GM19455 (cell line): ENCODE data around the gene GCLM.
"Not testable (repeated sequence)": the region's sequence is repeated elsewhere in the genome, so short reads cannot be mapped to it uniquely, and the experiment has no call there.

ENCODE experiments used
- ATAC-seq: cut with Tn5 transposase; IDR thresholded peaks from one replicate; pipeline ENCODE4 v1.9.1; 2021; ENCODE audit not compliant: unreplicated experiment

The GCLM gene

DNA sequence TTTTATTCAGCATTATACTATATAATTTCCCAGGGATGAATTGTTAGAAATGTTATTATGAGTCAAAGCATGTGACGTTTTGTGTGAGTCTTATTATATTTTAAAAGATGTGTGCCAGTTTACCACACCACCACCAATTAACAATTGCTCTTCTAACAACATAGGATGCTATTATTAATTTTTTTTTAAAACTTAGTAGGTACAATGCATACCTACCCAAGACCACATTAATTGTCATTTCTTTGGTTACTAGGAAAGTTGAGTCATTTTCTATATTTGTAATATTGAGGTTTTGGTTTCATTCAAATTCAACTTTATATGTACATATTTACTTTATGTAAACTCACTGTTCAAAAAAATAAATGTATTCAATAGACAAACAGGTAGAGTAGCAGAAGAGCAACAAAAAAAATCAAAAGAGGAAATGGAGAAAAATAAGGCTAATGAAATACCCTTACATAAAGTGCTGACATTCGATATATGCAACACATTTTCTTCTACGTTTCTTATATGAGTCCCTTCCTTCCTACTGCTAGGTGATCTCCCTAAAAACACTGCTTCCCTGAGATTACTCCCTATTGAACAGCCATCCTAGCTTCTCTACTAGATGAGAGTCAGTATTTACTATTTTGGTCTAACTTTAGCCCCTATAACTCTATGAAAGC lies 9.6 kb downstream of the GCLM start:
- ATAC-seq, result no peak

DNA sequence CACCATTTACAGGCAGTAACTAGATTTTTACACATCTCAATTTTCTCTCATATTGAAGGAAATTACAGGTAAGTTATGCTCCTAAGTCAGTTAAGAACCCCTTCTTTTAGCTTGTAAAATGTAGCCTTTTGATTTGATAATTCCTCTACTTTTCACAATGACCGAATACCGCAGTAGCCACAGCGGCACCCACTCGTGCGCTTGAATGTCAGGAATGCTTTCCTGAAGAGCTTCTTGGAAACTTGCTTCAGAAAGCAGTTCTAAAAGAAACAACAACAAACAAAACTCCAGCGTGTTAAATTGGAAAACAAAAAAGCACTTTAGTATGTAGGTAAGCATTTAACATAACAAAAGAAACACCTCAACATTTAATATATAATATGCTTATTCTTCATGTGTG lies 20.3 kb downstream of the GCLM start:
- no peak for ATAC-seq

DNA sequence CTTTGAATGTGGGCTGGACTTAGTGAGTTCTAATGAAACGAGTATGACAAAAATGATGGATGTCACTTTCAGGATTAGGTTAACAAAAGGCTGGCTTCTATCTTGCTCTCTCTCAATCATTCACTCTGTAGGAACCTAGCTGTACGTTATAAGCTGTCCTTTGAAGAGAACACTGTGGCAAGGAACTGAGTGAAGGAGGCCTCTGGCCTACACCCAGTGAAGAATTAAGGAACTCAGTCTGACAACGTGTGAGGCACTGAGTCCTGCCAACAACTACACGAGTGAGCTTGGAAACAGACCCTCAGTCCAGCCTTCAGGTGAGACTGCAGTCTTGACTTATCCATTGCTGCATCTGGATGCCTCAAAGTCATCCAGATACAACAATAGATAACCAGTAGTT lies 27.0 kb downstream of the GCLM start:
- ATAC-seq, result no peak

DNA sequence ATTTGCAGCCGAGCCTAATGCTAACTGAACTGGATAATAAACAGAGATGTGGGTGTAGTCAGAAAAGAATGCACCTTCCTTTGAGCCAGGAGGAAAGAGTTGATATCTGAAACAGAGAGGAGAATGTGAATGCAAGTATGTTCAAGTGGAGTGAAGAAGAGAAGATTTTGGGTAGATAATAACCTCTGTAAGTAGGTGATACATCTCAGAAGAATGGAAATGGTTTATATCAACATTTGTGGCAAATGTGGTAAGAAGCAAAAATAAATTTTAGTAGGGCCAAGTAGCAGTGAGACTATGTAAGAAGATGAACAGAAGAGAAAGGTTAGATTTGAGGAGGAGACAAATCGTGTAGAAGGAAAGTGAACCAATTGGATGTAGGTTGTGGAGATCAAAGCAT lies 28.5 kb downstream of the GCLM start:
- no peak for ATAC-seq

DNA sequence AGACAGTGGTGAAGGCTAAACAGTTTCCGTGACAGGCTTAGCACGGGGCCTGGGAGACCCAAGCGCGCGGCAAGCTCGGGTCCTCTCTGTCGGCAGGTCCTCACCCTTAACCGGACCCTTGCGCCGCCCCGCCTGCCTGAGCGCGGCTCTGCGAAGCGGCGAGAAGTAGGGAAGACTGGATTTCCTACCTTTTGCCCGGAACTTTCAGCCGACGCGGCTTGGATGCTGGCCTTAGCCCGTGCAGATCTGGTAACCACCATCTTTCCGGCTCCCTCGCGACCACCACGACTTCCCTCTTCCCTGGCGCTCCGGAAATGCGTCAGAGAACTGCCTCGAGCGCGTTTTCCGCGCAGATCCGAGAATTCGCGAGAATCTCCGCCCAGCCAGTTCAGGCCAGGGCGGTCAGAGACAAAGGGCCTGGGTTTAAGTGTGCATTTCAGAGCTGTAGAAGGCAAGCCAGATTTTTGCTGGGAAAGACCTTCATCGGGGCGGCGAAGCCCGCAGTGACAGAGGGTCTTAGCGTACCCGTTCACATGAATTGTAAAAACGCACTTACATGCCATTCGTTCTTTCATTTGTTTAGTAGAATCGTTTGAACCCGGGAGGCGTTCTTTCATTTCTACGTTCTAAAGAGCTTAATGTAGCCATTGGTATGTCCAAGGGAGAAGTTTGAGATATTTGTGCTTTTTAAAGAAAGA lies 30.2 kb downstream of the GCLM start, which contains the start of gene DNTTIP2:
TSS of gene DNTTIP2 (minus strand) at position 318 of the 698 bp plus-strand sequence. CDS start at position 260, 58 bp downstream.
- peak; percentile 99 for ATAC-seq

DNA sequence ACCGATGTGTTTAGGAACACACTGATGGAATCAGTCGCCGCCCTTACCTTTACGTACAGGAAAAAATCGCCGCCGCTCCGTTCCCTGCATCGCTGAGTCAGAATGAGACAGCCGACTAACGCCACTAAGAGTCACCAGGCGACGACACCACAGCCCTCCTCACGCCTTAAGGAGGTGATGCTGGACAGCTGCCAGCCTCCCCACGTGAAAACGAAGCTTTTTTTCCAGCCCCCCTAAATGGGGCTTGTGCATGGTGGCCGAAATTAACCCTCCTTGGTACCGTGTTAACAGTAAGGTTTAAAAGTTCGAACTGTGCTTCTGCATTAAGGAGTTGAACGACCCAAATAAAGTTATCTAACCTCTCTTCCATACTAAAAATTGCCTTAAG lies 30.7 kb downstream of the GCLM start:
- ATAC-seq, result peak; percentile 55

DNA sequence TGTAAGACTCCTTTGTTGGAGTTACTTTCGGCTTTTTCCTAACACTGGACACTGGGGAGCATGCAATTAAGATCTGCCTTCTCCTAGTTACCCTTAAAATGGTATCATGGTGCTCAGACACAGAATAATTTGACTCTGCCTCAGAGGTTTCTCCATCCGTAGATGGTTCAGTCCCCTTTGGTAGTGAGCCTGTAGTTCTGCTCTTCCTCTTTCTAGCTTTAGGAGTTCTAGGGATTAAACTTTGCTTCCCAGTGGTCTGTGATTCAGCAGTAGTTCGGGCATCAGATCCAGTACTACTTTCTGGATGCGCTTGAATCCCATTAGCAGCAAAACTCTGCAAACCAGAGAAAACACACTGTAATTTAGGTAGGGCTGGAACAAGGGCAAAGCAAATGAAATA lies 31.7 kb downstream of the GCLM start:
- ATAC-seq, result no peak

DNA sequence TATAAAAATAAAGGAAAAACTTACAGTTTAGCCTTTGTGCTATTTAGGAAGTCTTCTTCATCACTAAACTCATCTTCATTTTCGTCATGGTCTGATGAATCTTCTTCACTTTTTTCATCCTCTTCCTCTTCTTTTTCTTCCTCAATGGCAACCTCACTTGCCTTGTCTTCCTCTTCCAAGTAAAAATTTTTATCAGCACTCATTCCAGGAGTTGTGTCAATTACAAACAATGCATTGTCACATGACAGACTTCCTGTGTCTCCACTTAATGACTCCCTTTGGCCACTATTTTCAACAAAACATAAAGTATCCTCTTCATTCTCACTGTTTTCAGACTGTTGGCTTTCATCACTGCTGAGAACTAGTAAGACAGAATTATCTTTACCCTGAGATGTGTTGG lies 33.0 kb downstream of the GCLM start:
- no peak for ATAC-seq

DNA sequence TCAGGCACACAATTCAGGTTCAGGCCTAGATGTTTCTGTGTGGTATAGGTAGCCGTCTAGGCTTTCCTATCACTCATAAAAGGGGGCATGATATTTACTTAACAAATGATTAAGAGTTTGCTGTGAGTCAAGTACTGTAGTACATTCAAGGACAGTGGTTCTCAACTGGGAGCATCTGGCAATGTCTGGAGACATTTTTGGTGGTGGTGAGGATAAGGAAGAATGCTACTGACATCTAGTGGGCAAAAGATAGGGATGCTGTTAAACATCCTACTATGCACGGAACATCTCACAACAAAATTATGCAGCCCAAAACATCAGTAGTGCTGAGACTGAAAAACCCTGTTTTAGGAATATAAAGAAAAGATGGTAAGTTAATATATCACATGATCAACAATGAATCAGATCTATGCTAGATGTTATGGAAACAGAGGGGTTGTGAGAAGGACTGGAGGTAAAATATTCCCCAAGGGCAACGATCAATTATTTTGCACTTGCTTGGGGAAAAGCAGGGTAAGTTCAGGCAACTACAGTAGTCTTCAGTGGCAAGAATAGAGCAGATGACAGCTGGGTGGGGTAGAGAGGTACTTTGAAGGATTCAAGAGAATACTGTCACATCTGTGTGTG lies 35.1 kb downstream of the GCLM start:
- no peak for ATAC-seq

DNA sequence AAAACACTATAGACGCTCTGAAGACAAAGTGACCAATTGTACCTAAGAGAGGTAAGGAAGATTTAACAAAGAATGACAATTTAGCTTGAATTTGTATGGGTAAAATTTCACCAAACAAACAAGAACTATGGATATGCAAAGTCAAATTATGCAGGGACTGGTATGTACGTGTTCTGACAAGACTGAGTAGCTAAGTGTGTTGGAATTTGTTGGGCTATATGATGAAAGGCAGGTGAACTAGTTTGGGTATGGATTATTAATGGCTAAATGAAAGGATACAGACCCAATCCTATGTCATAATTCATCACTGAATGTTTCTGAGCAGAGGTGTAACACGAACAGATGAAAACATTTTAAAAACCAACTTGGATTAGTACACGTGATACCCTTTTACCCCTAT lies 37.9 kb downstream of the GCLM start:
- no peak for ATAC-seq

DNA sequence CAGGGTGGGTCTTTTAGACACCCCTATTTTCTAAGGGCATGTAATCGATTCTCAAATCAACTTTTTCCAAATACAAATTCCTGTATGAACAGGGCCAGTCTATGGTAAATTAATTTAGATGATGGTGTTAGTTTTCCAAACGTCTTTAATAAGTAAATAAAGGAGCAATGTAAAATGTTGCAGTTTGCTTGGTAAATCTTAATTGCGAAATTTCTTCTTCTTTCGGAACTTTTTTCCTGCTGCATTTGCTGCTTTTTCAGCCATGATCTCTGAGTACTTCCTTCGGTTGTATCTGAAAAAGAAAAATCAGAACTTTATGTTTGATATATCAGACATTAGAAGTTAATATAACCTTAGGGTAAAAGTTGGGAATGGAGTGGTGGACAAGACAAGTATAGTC lies 39.6 kb downstream of the GCLM start:
- no peak for ATAC-seq

DNA sequence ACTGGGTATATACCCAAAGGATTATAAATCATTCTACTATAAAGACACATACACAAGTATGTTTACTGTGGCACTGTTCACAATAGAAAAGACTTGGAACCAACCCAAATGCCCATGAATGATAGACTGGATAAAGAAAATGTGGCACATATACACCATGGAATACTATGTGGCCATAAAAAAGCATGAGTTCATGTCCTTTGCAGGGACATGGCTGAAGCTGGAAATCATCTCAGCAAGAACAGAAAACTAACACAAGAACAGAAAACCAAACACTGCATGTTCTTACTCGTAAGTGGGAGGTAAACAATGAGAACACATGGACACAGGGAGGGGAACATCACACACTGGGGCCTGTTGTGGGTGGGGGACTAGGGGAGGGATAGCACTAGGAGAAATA lies 40.7 kb downstream of the GCLM start:
- ATAC-seq, result not testable (repeated sequence)

DNA sequence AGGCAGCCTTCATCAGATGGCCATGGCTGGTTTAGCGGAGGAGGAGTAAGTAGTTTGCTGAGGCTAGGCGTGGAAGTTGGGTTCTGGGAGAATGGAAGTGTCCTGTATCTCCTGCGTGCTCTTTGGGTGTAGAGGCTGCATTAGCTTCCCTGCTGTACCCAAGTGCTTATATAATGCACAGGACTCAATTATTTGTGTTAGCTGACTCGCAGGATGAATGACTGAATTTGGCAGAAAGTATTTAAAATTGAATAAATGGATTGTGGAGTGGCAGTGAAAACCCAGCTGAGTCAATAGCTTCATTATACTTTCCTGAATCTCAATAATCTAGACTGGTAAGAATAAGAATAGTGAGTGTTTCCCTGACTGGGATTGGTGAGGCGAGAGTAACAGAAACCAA lies 44.0 kb downstream of the GCLM start:
- ATAC-seq, result no peak

DNA sequence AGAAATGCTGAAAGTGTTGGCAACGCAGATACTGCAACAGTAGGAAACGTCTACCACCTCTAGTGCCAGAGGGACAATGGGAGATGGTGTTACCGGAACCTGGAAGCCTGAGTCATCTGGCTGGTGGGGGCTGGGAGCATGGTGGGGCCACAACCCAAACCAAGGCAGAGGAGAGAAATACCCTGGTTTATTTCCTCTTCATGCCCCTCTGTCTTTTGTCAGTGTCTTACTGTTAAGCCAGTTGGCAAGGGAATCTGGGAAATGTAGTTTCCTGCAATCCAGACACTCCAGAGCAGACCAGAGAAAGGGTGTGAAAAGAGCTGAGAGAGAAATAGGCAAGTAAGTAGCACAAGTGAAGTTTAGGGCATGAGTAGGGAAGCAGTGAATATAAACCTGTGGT lies 45.1 kb downstream of the GCLM start:
- no peak for ATAC-seq

DNA sequence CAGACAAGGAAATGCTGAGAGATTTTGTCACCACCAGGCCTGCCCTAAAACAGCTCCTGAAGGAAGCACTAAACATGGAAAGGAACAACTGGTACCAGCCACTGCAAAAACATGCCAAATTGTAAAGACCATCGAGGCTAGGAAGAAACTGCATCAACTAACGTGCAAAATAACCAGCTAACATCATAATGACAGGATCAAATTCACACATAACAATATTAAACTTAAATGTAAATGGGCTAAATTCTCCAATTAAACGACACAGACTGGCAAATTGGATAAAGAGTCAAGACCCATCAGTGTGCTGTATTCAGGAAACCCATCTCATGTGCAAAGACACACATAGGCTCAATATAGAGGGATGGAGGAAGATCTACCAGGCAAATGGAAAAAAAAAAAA lies 51.6 kb downstream of the GCLM start:
- ATAC-seq, result not testable (repeated sequence)

DNA sequence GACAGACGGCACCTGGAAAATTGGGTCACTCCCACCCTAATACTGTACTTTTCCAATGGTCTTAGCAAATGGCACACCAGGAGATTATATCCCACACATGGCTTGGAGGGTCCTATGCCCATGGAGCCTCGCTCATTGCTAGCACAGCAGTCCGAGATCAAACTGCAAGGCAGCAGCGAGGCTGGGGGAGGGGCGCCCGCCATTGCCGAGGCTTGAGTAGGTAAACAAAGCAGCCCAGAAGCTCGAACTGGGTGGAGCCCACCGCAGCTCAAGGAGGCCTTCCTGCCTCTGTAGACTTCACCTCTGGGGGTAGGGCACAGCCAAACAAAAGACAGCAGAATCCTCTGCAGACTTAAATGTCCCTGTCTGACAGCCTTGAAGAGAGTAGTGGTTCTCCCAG lies 53.2 kb downstream of the GCLM start:
- ATAC-seq, result not testable (repeated sequence)

DNA sequence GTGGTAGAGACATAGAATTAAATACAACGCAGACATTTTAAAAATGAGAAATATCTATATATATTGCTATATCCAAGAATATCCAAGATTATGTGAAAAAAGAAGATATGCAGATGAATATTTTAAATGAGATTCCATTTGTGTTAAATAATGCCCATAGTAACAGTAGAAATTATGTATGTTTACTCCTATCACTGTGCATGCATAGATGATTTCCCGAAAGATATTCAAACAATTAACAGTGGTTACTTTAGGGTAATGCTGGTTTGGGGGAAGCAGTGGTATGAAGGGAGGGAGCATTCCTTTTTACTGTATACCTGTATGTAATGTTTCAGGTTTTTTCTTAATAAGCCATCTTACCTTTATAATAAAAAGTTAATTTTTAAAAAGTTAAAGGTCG lies 55.3 kb downstream of the GCLM start:
- no peak for ATAC-seq

DNA sequence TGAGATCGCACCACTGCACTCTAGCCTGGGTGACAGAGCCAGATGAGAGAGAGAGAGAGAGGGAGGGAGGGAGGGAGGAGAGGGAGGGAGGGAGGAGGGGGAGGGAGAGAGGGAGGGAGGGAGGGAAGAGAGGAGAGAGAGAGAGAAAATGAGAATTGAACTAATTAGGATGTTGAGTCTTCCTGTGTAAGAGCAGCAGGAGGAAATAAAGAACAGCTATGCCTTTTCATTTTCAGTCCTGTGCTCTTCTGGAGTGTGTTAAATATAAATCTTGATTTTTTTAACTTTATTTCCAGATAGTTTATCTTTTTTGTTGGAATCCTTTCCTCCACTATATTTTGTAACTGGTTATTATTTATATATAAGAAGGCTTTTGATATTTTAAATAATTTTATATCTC lies 57.4 kb downstream of the GCLM start:
- no peak for ATAC-seq

DNA sequence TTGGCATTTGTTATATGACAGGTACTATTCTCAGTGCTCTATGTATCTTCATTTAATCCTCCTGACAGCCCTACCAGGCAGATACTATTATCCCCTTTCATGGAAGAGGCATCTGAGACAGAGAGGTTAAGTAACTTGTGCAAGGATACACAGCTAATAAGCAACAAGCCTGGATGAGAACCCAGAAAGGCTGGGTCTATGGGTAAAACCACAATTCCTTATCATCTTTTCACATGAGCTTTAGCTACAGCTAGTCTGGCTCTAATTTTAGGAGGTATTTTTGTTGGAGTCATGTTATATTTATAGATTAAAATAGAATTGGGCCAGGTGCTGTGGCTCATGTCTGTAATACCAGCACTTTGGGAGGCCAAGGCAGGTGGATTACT lies 57.9 kb downstream of the GCLM start:
- ATAC-seq, result no peak

DNA sequence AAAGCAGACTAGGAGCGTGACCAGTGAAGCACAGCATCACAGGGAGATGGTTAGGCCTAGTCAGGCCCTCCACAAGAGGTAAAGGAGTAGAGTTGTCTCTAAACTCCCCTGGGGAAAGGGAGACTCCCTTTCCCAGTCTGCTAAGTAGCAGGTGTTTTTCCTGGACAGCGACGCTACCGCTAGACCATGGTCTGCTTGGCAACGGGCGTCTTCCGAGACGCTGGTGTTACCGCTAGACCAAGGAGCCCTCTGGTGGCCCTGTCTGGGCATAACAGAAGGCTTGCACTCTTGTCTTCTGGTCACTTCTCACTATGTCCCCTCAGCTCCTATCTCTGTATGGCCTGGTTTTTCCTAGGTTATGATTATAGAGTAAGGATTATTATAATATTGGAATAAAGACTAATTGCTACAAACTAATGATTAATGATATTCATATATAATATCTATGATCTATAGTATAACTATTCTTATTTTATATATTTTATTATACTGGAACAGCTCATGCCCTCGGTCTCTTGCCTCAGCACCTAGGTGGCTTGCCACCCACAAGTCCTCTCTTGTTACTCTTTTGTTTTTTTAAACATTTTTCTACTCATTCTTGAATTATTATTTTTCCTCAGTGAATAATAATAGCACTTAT lies 58.4 kb downstream of the GCLM start:
- not testable (repeated sequence) for ATAC-seq

DNA sequence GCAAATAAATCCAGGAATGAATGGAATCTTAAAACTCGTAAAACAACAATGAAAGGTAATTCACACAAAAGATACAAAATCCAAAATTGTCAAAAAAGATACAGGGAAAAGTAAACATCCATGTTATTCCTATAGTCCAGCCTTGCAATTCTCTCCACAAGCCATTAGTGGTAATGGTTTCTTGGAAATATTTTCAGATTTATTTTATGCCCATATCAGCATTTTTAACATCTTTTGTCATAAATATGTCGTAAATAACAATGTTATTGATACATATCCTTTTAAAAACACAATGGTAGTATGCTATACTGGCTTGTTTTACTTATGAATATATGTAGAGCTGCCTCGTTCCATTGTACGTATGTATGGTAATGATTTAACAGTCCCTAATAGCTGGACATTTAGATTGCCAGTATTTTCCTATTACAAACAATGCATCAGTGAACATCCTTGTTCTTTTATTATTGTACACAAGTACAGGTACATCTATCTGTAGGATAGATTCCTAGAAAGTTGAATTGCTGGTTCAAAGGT lies 60.8 kb downstream of the GCLM start:
- no peak for ATAC-seq
